Thyroid gland (tissue), 4 donors: ENCODE results near the gene GTSE1.

Experiments used
- POLR2A ChIP-seq, 2 donors: fragments of 450-650 bp; IDR thresholded peaks; one replicate each; pipeline ENCODE4 v1.6.1; 2017; ENCODE audit warnings: antibody characterized with exemption in 2 of 2, mild to moderate bottlenecking in 2 of 2, moderate library complexity in 1 of 2
- TF ChIP-seq, protein P1 (sequence below), 6 experiments: fragments of 200-600 bp in 3 of 6; fragments of 450-650 bp in 3 of 6; sonication (generic) in 3 of 6; IDR thresholded peaks; one replicate each; pipeline ENCODE4 v1.5.1; 2016 to 2019; ENCODE audit warnings: antibody characterized with exemption in 6 of 6, mild to moderate bottlenecking in 2 of 6, inconsistent platforms in 1 of 6, moderate library complexity in 1 of 6

DNA sequence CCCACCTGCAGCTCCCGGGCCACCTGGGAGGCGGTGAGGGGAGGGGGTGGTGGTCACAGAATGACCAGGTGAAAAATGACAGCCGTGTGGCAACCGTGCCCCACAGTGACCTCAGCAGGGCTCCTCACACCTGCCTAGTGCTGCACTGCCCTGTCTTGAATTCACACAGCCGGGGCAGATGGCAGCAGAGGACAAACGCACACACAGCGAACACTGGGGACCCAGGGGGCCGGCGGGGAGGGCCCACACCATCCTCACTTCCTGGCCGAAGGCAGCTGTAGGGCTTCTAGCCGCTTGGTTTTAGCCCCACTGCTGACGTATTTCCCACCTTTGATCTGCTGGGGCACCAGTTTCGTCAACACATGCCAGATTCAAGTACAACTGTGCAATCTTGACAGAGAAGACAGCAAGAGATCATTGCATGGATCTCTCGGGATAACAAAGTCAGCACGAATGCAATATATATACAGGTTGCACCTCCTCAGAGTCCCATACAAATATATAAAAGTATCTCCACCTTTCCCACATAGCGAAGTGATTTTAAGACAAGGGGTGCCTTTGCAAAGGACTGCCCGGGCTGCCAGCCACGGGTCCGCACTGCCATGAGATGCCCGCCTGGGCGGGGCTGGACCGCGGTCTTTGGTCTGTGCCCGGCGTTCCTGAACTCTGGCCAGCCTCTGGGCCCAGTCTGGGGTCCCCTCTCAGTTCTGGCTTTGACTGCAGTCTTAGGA is 65.7 kb downstream of the GTSE1 start:
- TF ChIP-seq, protein P1, sequence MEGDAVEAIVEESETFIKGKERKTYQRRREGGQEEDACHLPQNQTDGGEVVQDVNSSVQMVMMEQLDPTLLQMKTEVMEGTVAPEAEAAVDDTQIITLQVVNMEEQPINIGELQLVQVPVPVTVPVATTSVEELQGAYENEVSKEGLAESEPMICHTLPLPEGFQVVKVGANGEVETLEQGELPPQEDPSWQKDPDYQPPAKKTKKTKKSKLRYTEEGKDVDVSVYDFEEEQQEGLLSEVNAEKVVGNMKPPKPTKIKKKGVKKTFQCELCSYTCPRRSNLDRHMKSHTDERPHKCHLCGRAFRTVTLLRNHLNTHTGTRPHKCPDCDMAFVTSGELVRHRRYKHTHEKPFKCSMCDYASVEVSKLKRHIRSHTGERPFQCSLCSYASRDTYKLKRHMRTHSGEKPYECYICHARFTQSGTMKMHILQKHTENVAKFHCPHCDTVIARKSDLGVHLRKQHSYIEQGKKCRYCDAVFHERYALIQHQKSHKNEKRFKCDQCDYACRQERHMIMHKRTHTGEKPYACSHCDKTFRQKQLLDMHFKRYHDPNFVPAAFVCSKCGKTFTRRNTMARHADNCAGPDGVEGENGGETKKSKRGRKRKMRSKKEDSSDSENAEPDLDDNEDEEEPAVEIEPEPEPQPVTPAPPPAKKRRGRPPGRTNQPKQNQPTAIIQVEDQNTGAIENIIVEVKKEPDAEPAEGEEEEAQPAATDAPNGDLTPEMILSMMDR (IDR thresholded peaks at IDR 0.05) = no peak
- no peak for TF ChIP-seq POLR2A (IDR thresholded peaks at IDR 0.05)
